Gastroesophageal sphincter (tissue), 3 donors: ENCODE data around the gene PCDHGB5.

Source experiments
- EP300 ChIP-seq: sonication (generic); formaldehyde crosslinking; IDR thresholded peaks from one replicate; pipeline ENCODE4 v1.6.1; 2017; ENCODE audit warnings: antibody characterized with exemption, mild to moderate bottlenecking
- POLR2A ChIP-seq, 2 donors: fragments of 450-650 bp; IDR thresholded peaks; one replicate each; pipeline ENCODE4 v1.6.1; 2017; ENCODE audit warnings: antibody characterized with exemption in 2 of 2, mild to moderate bottlenecking in 2 of 2, moderate library complexity in 1 of 2
- TF ChIP-seq, protein P1 (sequence below), 4 experiments: fragments of 200-600 bp in 2 of 4; fragments of 450-650 bp in 2 of 4; sonication (generic) in 1 of 4; IDR thresholded peaks; one replicate each; pipeline ENCODE4 v1.5.1; 2017 to 2019; ENCODE audit warnings: antibody characterized with exemption in 4 of 4, mild to moderate bottlenecking in 2 of 4, moderate library complexity in 2 of 4

DNA sequence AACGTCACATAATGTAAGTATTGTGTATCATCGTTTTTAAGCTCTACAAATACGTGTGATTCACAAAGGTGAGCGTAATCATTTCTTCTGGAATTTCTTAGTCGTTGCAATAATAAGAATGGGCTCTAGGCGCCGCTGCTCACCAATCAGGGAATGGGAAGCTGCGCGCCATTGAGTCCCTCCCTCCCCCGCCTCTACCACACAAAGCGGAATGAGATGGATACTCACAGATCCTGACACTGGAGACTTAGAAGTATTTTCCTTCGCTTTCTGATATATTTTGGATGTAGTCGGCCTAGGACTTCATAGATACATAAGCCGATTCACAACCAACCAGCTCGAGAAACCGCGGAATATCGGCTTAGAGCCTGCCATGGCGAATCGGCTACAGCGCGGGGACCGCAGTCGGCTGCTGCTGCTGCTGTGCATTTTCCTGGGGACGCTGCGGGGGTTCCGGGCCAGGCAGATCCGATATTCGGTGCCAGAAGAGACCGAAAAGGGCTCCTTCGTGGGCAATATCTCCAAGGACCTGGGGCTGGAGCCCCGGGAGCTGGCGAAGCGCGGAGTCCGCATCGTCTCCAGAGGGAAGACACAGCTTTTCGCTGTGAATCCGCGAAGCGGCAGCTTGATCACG is 23.2 kb downstream of the PCDHGB5 start, which contains the start of gene PCDHGA11:
- TF ChIP-seq POLR2A (IDR thresholded peaks at IDR 0.05) (no peak), EP300 (no peak)
- TF ChIP-seq, protein P1, sequence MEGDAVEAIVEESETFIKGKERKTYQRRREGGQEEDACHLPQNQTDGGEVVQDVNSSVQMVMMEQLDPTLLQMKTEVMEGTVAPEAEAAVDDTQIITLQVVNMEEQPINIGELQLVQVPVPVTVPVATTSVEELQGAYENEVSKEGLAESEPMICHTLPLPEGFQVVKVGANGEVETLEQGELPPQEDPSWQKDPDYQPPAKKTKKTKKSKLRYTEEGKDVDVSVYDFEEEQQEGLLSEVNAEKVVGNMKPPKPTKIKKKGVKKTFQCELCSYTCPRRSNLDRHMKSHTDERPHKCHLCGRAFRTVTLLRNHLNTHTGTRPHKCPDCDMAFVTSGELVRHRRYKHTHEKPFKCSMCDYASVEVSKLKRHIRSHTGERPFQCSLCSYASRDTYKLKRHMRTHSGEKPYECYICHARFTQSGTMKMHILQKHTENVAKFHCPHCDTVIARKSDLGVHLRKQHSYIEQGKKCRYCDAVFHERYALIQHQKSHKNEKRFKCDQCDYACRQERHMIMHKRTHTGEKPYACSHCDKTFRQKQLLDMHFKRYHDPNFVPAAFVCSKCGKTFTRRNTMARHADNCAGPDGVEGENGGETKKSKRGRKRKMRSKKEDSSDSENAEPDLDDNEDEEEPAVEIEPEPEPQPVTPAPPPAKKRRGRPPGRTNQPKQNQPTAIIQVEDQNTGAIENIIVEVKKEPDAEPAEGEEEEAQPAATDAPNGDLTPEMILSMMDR (IDR thresholded peaks at IDR 0.05): peak in 3 of 4 experiments; percentile 19 to 36 (median 27)
